H1 (cell line): ENCODE data around the gene LSM3.

Source experiments
- CEBPB ChIP-seq: IDR thresholded peaks from 2 replicates; pipeline ENCODE4 v1.6.1; 2012; ENCODE audit warnings: low read depth, low read length
- EZH2 ChIP-seq: fragments of 200-600 bp; sonication (generic); IDR thresholded peaks from 2 replicates; pipeline ENCODE4 v1.7.1; 2012; ENCODE audit warnings: low read depth, mild to moderate bottlenecking, moderate library complexity, low read length, inconsistent platforms; ENCODE audit not compliant: severe bottlenecking
- MAFK ChIP-seq: IDR thresholded peaks from 2 replicates; pipeline ENCODE4 v1.6.1; 2012; ENCODE audit warnings: low read depth, mild to moderate bottlenecking, improper control_type of control experiment, low read length
- POLR2A ChIP-seq, 2 experiments: IDR thresholded peaks; 1 replicate in 1 of 2; 2 replicates in 1 of 2; pipeline ENCODE4 v1.6.1; 2011; ENCODE audit warnings: low read depth in 2 of 2, low read length in 2 of 2, mild to moderate bottlenecking in 2 of 2; ENCODE audit errors: control extremely low read depth in 1 of 2
- POLR2AphosphoS5 ChIP-seq: IDR thresholded peaks from 2 replicates; pipeline ENCODE4 v1.6.1; 2011; ENCODE audit warnings: low read depth, low read length
- TF ChIP-seq, protein P1 (sequence below), 3 experiments: IDR thresholded peaks; 1 replicate in 2 of 3; 2 replicates in 1 of 3; pipeline versions ENCODE4 v1.5.1 to v1.6.1; 2011; ENCODE audit warnings: low read length in 3 of 3, mild to moderate bottlenecking in 3 of 3, inconsistent platforms in 2 of 3, low read depth in 1 of 3, moderate library complexity in 1 of 3; ENCODE audit not compliant: insufficient read depth in 1 of 3; ENCODE audit errors: control extremely low read depth in 1 of 3

DNA sequence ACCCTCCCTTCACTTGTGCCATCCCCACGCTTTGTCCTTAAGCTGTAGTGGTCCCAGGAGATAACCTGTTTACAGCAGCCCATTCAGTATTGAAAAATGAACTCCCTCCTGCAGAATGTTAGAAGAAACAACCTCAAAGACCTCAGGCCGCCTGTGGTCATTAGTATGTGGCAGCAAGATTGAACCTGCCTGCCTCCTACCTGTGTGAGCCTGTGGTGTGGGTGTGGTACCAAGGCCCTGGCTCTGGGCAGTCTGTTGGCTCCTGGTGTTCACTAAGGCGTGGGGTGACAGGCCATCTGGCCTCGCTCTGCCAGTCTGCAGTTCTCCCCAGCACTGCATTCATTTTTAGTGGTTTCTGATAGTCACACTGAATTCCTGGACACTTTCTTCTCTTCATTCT, 21.0 kb downstream of the LSM3 start:
- TF ChIP-seq MAFK (no peak), POLR2A (IDR thresholded peaks at IDR 0.05; ENCODE audit: control extremely low read depth in 1 of 2, low read depth in 2 of 2, low read length in 2 of 2) (no peak), EZH2 (no peak), POLR2AphosphoS5 (no peak), CEBPB (no peak)
- TF ChIP-seq, protein P1, sequence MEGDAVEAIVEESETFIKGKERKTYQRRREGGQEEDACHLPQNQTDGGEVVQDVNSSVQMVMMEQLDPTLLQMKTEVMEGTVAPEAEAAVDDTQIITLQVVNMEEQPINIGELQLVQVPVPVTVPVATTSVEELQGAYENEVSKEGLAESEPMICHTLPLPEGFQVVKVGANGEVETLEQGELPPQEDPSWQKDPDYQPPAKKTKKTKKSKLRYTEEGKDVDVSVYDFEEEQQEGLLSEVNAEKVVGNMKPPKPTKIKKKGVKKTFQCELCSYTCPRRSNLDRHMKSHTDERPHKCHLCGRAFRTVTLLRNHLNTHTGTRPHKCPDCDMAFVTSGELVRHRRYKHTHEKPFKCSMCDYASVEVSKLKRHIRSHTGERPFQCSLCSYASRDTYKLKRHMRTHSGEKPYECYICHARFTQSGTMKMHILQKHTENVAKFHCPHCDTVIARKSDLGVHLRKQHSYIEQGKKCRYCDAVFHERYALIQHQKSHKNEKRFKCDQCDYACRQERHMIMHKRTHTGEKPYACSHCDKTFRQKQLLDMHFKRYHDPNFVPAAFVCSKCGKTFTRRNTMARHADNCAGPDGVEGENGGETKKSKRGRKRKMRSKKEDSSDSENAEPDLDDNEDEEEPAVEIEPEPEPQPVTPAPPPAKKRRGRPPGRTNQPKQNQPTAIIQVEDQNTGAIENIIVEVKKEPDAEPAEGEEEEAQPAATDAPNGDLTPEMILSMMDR (IDR thresholded peaks at IDR 0.05; ENCODE audit: control extremely low read depth in 1 of 3, insufficient read depth in 1 of 3, low read depth in 1 of 3, low read length in 3 of 3): no peak
